NCI-H2081 (cell line): ENCODE results near the gene BABAM2.
"Not testable (repeated sequence)": the region's sequence is repeated elsewhere in the genome, so short reads cannot be mapped to it uniquely, and the experiment has no call there.

Experiments used
- DNase-seq, 2 experiments: peaks; one replicate each; lab custom pipeline; 2025; lab: John Stamatoyannopoulos, UW

Gene BABAM2

DNA sequence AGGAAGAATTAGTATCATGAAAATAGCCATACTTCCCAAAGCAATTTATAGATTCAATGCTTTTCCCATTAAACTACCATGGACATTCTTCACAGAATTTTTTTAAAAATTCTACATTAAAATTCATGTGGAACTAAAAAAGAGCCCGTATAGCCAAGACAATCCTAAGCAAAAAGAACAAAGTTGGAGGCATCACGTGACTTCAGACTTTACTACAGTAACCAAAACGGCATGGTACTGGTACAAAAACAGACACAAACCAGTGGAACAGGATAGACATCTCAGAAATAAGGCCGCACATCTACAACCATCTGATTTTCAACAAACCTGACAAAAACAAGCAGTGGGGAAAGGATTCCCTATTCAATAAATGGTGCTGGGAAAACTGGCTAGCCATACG lies 440.2 kb downstream of the BABAM2 start:
- DNase-seq, result not testable (repeated sequence)

DNA sequence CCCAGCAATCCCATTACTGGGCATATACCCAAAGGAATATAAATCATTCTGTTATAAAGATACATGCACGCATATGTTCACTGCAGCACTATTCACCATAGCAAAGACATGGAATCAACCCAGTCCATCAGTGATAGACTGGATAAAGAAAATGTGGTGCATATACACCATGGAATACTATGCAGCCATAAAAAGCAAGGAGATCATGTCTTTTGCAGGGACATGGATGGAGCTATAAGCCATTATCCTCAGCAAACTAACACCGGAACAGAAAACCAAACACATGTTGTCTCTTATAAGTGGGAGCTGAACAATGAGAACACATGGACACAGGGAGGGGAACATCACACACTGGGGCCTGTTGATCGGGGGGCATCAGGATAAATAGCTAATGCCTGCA lies 441.3 kb downstream of the BABAM2 start:
- DNase-seq, result not testable (repeated sequence)

DNA sequence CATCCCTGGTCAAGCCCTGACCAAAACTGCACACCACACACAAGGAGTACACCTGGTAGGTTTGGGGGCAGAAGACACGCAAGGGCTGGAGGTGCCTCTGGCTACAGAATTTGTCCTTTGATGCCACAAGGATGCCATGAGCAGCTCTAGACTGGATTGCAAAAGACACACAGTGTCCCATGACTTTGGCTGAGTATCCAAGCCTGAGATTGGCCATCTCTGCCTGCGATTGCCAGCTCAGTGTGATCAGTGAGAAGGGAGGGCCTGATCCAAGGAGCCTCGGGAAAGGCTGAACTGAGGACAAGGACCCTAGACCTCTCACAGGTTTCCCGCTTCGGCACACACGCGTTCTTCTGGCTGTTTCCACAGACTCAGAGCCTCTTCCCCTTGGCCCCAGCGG lies 442.2 kb downstream of the BABAM2 start:
- no peak for DNase-seq

DNA sequence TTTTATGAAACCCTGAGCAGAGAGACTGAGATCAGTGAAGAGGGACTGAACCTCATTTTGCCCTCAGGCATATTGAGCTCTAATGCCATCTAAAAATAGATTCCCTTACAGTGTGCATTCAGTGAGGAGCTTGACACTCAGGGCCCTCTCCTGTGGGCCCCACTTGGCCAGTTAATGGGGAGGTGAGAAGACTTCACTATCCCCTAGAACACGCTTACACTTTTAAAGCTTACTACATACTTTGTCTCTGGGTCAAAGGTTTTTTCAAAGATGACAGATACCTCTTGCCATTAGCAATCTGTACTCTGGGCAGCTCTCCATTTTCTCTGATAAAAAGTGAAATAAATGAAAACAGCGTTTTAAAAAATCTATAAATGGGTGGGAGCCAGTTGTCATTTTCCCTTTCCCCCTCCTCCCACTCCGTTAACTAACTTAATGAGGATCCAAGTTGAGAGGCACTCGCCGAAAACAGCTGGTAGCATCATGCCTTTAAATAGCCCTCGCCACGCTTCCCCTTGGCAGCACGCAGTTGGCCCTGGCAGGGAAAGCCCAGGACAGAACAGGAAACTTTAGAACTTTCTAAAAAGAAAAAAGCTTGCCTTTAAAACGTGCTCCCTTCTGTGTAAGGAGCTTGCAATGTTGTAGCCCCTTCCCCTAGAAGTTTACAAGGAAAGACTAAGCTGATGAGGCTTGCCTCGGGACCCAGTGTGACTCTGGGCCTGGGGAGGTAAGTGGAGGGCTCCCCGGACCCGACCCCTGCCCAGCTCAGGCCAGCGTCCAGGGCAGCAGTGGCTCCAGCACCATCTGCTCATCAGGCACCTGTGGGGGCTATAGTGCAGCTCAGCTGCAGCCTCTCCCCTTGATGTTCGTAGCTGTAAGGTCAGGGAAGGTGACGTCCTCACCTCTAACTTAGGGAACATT lies 443.3 kb downstream of the BABAM2 start:
- DNase-seq, result no peak

DNA sequence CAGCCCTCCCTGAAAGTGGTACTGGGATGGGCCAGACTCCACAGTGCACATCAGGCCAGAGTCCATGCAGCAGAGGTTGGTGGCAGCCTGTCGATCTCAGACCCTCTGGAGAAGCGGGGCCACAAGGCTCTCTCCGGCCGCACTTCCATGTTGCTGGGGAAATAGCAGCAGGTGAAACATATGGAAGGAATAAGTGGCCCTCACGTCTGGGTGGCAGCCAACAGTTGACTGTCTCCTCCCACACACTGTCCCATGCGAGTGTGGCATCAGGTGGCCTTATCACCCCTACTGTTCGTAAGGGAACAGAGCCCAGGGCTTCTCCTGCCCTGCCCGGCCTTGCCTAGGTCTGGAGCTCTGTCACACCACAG lies 444.0 kb downstream of the BABAM2 start:
- no peak for DNase-seq

DNA sequence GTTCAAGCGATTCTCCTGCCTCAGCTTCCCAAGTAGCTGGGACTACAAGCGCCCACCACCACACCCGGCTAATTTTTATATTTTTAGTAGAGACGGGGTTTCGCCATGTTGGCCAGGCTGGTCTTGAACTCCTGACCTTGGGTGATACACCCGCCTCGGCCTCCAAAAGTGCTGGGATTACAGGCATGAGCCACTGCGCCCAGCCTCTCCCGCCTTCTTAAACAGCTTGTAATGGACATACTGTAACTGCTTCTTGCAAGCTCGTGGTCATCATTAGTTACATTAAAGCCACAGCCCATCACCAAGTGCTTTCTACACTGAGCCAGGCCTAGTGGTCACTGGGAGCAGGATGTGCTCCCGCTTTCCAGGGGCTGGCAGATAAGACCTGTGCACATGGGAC lies 444.7 kb downstream of the BABAM2 start:
- DNase-seq, result not testable (repeated sequence)

DNA sequence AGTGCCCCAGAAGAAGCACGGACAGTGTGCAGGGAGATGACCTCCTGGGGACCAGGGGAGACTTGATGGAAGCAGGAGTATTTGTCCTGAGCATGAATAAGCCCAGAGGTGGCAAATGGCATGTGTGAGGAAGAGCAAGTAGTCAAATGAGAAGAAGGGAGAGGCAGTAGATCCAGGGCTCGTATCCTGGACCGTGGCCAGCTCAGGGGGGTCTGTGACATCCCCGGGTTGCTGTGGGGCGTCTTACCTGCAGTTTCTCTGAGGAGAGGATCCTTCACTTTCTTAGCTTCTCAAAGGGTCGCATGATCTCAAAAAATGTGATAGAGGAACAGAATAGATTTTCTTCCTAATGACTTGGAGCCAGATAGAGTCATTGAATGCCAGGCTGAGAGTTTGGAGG lies 445.1 kb downstream of the BABAM2 start:
- no peak for DNase-seq

DNA sequence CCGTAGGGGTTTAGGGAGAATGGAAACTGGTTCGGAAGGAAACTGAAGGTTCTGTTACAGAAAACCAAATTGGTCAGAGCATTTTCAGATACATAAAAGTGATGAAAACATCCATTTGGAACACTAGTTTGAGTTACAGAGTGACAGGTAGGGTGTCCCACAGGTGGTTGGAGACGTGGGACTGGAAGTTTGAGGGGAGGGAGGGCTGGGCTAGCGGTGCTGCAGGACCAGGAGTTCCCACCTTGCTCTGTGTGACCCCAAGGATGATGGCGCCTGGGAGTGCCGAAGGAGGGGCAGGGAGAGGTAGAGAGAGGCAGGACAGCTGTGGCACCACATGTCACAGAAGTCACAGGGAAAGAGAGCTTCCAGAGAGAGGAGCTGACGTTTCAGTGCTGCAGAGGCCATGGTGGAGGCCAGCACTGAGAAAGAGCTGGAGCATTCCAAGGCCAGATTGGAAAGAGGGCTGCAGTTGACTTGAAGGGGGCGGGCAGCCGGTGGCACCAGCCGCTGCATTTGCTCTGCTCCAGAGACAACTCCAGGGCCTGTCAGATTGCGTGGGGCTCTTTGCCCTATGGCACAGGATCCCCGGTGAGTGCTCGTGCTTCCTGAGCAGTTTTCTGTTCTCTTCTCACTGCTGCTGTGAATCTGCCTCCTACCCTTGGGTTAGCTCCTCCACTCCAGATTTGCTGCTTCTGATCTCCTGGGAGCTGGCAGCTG lies 445.9 kb downstream of the BABAM2 start:
- no peak for DNase-seq

DNA sequence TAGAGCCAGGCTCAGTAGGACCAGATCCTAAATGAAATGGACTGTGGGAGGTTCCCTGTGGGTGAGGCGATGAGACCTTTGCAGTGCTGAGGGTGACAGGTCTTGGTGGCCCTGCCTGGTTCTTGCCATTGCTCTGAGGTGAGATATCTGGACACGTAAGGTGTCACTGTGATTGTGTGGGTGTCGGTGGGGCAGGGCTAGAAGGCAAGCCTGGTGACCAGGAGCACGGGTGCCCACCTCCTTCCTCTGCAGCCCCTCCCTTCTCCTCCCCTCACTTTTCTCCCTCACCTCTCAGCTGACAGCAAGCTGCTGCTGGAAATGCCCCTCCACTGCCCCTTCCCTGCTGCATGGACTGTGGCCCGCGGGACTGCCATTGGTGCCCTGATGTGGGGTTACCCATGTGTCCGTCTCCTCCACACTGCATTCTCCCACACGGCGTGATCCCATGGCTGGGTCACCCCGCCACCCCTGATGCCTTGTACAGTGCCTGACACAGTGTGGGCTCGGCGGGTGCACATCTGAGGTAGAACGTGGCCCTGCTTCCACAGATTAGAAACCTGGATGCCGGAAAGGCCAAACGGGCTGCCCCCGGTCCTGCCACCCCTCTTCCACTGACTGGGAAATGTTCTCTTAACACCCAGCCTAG lies 446.6 kb downstream of the BABAM2 start:
- no peak for DNase-seq

DNA sequence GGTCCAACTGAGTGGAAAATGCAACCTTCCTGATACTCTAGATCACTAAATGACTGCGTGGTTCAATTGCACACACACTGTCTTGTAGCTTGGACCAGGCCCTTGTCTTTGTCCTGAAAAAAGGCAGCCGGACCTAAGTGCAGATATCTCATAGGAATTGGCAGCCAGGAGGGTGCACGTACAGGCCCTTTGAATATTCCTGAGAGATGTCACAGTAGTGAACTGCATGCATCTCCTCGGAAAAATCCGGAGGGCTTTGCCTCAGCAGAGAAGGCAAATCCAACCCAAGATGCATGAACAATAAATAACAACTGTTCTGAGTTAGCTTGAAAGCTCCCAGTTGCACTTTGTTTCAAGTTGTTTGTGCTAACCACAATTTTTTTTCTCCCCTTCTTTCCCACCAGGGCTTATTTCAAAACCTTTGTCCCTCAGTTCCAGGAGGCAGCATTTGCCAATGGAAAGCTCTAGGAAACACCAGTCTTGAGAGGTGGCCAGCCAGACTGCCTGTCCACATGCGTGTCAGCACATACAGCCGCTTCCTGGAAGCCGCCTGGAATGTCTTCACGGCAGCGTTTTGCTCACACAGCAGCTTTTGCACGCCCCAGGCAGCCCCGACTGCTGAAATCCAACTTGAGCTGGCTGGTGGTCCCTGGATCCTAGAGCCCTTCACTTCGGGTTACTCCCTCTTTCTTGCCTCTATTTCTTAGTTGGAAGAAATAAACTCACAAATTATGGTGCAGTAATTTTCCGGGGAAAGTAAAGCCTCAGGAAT lies 447.7 kb downstream of the BABAM2 start:
- no peak for DNase-seq

DNA sequence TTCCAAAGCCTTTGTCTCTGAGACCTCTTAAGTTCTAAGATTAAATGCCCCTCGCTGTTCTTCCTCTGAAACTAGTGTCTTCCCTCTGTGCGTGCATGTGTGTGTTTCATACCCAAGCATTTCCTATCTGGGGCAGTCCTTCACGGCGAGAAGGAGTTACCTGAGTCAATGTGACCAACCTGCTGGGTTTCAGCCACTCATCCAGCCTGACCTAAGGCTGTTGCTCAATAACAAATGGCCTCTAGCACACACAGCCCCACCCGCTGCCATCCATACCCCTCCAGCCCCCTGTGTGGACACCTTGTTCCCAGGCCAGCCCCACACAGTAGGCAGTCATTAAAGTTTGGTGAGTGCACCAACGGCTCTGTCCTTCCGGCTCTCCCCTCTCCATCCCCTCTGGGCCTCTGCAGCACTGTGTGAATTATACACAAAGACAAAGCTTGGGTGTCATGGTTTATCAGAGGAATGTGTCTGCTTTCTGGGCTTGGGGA lies 448.3 kb downstream of the BABAM2 start:
- no peak for DNase-seq

DNA sequence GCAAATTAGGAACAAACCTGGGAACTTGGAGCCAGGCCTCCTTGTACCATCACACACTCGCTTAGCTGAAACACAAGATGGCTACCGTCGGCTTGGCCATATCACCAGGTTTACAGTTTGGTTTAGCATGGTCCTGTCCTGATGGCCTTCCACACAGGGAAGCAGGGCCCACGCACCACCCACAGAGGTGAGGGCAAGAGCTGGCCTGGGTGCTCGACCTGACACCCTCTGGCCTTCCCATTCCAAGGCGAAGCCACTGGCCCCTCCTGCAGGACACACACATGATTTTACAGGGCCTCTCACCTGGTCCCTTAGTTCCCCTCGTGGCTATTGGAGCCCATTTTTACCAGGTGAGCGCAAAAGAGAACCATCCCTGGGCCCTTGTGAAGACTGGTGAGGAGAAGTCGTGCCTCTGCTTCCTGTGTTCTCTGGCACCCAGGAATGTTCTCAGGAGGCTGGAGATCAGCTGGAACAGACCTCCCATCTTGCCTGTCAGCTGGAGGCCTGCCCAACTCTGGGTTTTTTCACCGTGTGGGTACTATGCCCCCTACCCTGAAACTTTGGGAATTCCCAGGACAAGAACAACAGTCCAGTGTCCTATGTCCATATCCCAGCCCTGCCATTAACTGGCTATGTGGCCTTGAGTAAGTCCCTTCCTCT lies 449.1 kb downstream of the BABAM2 start:
- DNase-seq, result no peak

DNA sequence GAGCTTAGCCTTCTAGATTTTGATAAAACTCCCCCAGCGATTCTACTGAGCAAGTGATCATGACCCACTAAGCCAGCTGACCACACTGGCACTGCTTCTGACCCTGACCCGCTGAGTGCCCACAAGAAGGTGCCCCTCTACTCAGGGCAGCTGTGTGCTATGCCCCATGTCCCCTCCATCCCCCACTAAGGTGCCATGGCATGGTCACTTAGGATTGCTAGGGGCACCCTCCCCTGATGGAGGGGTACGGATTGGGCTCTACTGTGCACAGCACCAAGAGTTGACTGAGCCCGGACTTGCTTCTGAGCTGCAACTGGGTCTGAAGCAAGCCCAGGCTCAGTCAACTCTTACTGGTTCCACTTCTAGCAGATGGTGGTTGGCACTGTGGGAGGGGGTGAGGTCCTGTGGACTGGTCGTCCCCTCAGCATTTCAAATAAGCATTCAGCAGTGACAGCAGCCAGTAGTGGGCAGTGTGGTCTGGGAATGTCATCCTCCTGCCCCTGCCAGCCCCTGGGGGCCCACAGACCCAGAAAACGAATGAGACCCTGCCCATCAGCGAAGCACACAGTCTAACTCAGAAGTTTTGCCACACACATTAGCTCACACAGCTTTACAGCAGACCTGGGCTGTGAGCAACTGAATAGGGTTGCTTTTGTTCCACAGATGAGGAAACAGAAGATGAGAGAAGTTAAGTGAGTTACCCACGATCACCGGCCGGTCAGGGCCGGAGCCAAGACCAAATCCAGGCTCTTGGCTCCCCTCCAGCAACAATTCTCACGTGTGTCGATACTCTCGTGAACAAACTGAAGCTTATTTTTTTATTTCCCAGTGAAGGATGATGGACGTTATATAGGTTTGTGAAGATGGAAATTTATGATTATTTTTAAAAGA lies 450.0 kb downstream of the BABAM2 start:
- DNase-seq, result no peak

DNA sequence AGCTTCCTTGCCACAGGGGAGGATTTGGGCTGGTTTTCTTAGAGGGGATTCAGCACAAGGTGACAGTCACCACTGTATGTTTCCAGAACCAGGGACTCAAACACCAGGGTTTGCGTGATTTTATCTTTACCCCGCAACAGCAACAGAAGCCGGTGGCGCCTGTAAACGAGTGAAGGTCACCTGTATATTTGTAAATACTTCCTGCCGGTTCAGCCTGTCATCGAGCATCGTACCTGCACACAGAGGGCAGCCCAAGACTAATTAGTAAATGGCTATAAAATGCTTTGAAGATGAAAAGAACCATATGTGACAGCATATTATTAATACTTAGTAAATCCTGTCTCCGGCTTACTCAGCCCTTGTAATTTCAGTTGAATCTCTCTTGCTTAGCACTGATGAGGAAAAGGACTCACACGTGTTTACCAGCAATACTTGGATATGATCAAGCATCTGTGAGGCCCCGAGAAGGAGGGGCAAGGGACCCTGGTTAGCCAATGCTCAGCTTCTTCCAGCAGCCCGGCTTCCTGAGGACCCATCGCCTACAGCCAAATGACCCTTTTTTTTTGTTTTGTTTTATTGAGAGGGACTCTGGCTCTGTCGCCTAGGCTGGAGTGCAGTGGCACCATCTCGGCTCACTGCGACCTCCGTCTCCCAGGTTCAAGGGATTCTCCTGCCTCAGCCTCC lies 450.8 kb downstream of the BABAM2 start:
- DNase-seq, result no peak

DNA sequence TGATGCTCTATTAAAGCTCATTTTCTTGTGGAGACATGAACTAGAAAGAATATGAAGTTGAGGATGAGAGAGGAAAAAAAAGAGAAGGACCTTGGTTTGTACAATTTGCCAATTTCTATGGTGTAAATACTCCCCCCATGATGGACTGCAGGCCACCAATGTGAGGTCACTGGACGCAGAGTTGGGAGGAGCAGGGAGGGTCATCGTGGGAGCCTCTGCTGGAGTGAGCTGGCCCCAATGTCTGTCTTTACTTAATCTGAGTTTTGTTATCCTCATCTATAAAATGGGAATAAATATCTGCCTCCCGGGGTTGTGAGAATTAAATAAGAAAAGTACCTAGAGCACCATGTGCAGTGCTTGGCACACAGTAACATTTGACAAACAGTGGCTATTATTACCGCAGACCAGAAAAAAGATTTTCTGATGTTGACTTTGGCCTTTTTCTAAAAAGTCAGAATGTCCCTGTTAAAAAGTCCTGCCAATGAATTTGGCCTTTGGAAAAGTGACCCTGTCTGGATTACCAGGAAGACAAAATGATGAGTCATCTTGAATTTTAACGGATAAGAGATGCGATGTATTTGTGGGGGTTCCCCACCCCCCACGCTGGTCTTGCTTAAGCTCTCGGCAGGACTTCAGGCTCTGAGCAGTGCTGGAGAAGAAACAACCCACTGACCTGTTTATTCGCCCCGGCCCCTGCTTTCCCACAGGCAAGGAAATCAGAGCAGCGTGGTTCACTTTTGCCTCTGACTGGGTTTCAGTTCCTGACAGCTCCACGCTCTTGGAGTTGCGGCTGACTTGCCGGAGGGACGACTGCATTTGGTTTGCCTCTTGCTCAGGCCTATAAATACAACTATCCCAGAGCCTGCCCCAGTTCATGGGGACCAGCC lies 451.8 kb downstream of the BABAM2 start:
- DNase-seq, result no peak

DNA sequence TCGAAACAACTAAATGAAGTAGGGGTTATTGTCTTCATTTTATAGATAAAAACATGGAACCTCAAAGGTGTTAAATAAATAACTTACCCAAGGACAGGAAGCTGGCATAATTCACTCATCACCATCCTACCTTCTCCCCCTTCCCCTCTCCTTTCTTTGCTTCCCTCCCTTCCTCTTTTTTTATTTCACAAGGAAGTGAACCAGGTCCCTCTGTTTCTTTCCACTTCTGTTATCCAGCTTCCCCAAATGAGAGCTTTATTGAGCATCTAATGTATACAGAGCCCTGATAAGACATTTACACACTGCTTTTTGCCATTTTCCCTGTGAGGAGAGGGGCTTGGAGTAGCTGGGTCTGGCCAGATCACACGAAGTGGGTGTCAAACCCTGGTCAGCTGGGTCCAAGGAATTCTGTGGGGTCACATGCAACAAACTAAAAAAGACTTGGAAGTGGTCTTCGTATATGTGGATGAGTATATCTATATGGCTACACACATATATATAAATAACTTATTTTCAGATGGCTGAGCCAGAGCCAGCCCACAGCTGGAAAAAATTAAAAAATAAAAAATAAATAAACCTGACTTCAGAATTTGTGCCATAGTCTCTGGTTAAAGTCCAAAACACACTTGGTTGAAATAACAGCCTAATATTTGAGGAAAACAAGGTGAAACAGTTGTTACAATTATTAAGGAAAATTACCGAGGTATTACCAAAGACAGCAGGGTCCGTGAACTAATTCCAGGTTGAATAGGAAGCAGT lies 452.8 kb downstream of the BABAM2 start:
- DNase-seq, result no peak

DNA sequence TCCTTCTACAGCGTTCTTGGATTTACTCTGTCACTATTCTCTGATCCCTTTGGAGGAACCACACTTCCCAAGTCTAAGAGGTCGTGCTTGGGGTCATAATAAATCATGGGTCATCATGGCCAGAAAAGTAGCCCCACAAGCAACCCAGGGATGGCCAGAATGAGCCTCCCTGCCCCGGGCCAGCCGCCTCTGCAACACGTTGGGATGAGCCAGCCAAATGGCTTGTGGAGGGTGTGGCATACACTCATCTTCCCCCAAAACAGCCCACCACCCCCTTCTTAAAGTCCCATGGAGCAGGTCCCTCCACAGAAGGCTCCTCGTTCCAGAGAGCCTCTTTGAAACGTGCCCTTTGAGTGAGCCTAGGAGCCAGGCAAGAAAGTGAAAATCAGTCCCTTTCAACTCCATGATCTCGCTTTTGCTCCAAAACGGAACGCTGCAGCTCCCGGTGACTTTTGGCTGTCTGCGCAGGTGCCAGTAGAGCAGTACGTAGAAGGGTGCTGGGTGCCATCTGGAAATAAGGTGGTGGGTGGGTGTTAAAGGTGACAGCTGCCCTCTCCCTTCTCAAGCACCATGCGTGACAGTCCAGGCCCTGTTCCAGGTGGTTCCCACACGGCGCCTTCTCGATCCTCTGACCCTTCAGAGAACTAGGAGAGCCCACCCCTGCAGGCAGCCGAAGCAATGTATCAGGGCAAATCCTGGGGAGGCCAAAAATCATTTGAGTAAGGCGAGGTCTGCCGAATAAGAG lies 453.6 kb downstream of the BABAM2 start:
- DNase-seq, result no peak
